ENCODE data around the gene NAXE.
A peak's percentile ranks its signal among the peaks of the same experiment; 100 is the strongest.
"Not testable (repeated sequence)": the region's sequence is repeated elsewhere in the genome, so short reads cannot be mapped to it uniquely, and the experiment has no call there.

The NAXE gene

GRCh38 chr1:156595016-156595415 is 3.4 kb downstream of the NAXE start:
- no peak for DNase-seq

GRCh38 chr1:156596426-156596825 is 4.8 kb downstream of the NAXE start:
- DNase-seq = no peak

DNA sequence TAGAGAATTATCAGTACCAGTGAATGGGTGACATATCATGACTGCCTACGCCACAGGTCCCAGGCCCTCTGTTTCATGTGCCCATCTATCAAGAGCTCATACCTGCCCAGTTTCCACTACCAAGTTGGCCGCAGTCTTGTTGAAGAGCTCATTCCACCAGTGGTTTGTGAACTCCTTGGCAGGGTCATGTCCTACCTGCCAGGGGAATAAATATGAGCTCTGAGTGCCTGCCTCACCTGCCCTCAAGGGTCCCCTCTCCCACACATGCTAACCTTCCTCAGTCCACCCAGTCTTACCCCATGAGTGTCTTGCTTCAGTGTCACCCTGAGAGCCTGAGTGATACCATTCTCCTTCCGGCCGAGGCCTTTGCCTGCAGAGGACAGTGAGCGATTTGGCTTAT is 6.5 kb downstream of the NAXE start:
- DNase-seq = no peak

DNA sequence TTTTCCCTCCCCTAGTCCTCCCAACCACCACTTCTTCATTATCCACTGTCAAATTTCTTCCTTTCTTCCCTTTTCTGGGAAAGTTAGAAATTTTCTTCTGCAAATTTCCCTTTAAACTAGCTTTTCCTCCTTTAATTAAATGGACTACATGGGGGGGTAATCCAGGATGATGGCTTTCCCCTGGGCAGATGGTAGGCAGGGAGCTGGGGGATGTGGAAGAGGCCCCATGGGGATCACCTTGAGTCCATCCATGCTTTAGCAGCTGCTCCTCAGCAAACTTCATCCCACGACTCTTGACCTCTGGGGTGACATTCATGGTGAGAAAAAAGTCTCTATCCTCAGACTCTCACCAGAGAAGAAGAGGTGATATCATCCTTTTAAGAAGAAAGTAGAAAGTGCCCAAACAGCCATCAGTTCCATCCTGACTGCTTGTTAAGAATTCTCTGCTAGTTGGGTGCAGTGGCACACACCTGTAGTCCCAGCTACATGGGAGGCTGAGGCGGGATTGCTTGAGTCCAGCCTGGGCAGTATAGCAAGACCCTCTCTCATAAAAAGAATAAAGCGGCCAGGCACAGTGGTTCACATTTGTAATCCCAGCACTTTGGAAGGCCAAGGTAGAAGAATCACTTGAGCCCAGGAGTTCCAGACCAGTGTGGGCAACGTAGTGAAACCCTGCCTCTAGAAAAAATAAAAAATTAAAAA is 7.3 kb downstream of the NAXE start:
- DNase-seq = no peak

DNA sequence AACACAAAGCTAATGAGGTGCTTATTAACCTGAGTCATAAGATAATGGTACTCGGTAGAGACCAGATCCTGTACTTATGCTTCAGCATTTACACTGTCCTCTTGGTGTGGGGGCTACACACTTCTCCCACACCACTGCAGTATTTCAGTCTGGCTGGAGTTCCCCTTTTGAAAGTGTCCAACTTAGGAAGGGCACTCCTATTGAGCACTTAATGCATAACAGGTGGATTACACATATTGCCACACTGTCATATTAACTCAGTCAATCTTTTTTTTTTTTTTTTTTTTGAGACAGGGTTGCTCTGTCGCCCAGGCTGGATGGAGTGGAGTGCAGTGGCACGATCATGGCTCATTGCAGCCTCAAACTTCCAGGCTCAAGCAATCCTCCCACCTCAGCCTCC is 8.2 kb downstream of the NAXE start:
- no peak for DNase-seq

DNA sequence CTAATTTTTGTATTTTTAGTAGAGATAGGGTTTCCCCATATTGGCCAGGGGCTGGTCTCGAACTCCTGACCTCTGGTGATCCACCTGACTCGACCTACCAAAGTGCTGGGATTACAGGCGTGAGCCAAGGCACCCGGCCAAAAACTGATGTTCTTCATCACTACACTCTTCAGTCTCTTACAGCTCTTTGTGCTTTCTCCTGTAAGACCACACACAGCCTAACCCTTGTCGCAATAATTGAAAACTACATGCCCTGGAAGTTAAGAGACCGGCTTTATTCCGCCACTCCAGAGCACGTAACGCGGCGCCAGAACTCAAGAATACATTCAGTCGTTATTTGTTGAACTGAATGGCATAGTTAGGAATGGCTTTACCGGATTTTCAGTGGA is 9.2 kb downstream of the NAXE start:
- DNase-seq = no peak

DNA sequence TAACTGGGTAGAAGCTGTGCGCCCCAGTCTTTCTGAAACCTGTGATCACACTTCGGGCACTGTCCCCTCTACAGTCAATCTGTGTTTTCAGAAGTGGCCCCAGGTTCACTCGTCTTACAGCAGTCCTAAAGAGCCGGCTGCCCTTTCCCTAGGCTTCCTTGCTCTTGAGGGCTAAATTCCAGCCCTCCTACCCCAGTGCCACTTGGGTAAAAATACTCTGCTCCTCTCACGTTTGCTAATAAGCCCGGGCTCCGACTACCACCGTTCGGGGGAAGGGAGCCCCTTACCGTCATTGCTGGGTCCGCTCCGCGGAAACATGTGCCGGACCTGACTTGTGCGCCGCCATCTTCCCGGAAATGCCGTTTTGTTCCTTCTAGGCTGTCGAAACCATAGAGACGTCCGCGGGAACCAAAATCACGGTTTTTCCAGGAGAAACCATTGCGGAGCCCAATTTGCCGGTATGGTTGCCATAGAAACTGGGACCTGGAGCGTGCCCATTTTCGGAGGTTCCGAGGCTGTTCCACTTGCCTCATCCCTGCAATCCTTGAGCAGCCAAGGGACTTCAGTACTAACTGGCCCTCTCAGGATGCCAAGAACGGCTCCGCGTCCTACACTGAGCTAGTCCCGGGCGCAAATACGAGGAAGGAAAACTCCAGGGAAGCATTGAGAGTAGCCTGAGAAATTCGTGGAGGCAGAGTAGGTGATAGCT is 9.7 kb downstream of the NAXE start, which contains the start of gene GPATCH4:
Gene GPATCH4, minus strand, starts transcription at position 358 of the 709 bp plus-strand sequence.
- peak; percentile 90 for DNase-seq

DNA sequence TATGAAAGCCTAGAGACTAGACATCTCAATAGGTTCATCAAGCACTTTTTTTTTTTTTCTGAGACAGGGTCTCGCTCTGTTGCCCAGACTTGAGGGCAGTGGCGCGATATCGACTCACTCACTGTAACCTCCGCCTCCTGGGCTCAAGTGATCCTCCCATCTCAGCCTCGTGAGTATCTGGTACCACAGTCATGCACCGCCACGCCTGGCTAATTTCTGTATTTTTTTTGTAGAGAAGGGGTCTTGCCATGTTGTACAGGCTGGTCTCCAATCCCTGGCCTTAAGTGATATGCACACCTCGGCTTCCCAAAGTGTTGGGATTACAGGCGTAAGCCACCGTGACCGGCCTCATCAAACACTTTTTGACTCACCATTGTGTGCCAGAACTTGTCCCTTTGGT is 10.3 kb downstream of the NAXE start:
- DNase-seq = no peak

- DNase-seq = no peak
These were observed 11.0 kb downstream of the NAXE start for GRCh38 chr1:156602557-156602993.

- DNase-seq = not testable (repeated sequence)
These were observed 15.8 kb downstream of the NAXE start for GRCh38 chr1:156607344-156607743.

DNA sequence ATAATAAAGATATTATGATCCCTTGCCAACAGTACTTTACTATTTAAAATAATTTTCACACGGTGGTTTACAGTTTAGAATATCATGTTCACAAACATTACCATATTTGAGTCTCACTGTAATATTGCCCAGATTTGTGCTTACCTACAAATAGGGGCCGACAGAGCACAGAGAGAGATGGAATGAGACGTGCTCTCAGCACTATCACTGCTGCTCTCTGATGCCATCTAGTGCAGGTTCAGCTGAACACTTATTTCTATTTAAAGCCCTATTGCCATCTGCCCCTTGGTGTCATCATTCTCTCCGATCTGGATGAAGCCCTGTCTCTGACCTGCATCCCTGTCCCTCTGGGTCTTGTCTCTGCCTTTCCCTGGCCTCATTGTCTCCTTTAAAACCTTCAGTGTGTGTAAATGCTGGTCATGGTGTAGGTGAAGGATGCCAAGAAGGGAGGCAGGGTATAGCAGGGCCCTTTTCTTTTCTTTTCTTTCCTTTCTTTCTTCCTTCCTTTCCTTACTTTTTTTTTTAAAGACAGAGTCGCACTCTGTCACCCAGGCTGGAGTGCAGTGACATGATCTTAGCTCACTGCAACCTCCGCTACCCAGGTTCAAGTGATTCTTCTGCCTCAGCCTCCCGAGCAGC is 16.6 kb downstream of the NAXE start:
- no peak for DNase-seq

DNA sequence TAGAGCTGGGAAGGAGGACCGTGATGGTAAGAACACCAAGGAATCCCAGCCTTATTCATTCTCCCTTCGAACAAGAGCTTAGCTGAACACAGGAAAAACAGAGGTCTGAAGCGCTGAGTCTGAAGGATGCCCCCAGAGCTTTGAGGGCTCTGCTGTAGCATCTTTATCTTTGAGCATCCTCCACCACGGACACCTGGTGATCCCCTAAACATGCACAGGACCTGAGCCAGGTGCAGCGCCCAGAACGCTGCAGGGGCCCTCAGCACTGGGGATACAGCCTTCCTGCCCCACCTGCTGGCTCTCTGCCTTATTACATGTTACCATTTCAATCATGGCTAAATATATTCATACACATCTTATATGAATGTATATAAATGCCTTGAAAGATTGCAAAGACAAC is 17.4 kb downstream of the NAXE start:
- DNase-seq = no peak

- DNase-seq = not testable (repeated sequence)
These were observed 18.5 kb downstream of the NAXE start for GRCh38 chr1:156610072-156610471.

- DNase-seq = no peak
These were observed 21.1 kb downstream of the NAXE start for GRCh38 chr1:156612666-156613065.

DNA sequence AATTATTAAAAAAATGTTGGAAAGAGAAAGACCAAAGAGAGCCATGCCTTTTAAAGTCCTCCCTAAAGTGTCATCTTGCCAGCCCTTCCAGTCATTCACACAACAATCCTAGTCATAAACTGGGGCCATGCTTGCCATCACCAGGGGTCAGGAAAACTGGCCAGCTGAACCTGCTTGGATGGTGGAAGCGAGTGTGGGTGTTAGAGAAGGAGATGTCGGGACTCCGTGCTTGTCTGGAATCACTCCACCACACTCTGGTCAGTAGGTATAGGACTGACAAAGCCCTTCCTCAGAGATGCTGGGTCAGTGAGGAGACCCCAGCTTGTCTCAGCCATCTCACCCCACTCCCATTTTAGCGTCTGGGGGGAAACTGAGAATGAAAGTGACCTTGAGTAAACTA is 24.4 kb downstream of the NAXE start:
- DNase-seq = no peak

DNA sequence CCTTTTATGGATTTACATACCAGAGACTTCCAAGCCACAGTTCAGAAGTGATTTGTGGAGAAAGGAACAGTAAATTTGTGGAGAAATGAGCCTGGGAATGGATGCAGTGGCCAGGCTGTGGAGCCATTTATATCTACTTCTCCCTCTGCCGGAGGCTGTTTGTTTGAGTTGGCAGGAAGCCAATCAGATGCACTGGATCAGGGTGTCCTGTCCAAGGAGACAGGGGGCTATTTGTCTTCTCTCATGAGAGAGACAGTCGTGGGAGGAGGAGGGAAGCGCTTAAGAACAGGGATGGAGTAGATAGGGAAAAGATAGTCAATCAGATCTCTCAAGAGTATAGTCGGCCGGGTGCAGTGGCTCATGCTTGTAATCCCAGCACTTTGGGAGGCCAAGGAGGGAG is 24.9 kb downstream of the NAXE start:
- peak; percentile 42 for DNase-seq

GRCh38 chr1:156618853-156619581 is 27.4 kb downstream of the NAXE start, which contains the start of gene HAPLN2:
Gene HAPLN2 (plus strand): TSS chr1:156619415. CDS start chr1:156623491, 4,076 bp downstream.
- DNase-seq = no peak

GRCh38 chr1:156619582-156619955 is 28.0 kb downstream of the NAXE start:
- DNase-seq = no peak

- no peak for DNase-seq
These were observed 31.2 kb downstream of the NAXE start for GRCh38 chr1:156622581-156623297.

- no peak for DNase-seq
These were observed 32.6 kb downstream of the NAXE start for GRCh38 chr1:156623946-156624813.

DNA sequence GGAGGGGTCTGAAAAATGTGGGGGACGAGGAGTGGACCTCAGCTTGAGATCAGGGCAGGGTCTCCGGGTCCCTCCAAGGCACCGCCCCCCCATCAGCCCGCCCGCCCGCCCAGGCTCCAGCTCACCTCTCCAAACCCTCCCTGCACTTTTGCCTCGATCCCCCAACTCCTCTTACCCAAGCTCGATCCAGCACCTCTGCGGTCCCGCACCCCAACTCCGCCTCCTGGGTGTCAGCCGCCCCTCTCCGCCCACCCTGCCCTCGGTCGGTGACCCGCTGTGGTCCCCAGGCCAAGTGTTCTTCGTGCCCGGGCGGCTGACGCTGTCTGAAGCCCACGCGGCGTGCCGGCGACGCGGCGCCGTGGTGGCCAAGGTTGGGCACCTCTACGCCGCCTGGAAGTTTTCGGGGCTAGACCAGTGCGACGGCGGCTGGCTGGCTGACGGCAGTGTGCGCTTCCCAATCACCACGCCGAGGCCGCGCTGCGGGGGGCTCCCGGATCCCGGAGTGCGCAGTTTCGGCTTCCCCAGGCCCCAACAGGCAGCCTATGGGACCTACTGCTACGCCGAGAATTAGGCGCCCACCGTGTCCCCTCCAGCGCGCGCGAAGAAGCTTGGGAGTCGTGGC is 33.3 kb downstream of the NAXE start:
- DNase-seq = no peak

Data from left hindlimb (tissue), 1 donor.